GM21529 (cell line): ENCODE measurements around the gene FOXP2.
"Not testable (repeated sequence)": the region's sequence is repeated elsewhere in the genome, so short reads cannot be mapped to it uniquely, and the experiment has no call there.

Experiments used
- ATAC-seq: cut with Tn5 transposase; IDR thresholded peaks from one replicate; pipeline ENCODE4 v1.9.1; 2021; ENCODE audit not compliant: unreplicated experiment

The FOXP2 gene

DNA sequence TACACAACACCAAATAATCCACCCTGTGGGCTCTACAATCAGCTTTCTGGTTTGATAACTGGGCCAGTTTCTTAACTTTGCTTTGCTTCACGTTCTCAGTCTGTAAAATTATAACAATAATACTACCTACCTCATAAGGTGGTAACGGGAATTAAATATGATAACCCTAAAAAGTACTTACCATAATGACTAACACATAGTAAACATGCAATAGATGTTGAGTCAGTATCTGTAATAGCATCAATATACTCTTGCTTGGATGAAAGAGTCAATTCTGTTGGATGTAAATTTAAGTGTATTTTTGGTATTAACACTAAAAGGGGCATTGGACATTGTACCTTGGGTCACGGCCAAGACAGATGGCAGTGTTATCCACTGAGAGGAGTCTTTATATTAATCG is 160.5 kb downstream of the FOXP2 start:
- ATAC-seq, result no peak

DNA sequence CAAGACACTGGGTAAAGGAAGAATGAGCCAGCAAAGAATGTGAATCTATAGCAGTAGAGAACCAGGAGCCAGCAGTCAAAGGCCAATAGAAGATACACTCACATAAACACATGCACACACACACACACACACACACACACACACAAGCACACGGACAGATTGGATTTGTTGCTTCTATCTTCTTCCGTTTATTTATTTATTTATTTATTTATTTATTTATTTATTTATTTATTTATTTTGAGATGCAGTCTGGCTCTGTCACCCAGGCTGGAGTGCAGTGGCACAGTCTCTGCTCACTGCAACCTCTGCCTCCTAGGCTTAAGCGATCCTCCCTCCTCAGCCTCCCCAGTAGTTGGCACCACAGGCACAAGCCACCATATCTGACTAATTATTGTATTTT is 166.3 kb downstream of the FOXP2 start:
- not testable (repeated sequence) for ATAC-seq

DNA sequence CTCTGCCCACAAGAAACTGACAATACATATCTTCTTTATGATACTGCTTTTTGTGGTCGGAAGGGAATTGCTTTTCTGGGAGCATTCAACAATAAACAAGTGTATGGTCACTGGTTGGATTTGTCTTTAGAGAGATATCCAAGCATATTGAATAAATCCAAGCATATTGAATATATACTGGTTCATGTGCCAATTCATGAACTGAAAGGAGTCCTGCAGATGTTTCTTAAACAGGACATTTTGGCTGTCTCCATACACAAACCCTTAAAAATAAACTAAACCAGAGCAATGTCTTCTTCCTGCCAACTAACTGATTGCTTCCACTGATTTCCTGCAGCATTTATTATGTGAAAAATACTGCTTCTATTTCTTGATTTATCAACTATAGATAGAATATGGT is 173.9 kb downstream of the FOXP2 start:
- no peak for ATAC-seq

DNA sequence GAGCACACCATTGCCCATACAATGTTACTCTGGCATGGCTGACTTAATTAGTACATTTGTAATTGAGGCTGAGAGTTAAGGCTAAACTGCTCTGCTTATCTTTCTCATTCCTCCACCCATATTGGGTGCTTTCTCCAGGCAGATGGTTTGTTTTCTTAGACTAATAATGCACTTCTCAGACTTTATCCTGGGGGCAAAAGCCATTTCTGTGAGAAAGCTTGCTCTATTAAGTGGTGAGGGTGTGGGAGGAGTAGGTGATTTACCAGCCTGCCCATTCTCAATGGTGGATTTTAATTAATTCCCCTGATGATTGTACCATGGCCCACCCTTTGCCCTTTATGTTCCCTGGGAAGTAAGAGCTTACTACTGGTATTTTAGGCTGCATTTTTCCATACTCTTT is 174.8 kb downstream of the FOXP2 start:
- ATAC-seq, result no peak

DNA sequence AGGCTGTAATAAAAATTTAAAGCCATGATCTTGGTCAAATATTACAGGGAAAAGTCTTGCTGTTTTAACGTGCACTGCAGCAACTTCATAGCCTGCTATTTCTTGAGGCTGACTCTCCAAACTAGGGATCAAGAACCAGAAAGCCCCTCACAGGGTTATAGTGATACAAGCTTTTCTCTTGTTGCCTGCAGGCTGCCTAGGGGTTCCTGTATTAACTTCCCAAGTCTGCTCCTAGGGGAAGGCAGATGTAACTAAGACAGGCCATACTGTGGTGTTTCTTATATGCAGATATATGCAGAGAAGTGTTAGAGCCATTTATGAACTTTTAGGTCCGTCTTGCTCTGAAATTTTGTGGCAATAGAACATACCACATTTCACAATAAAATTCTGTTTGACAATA is 175.7 kb downstream of the FOXP2 start:
- ATAC-seq, result no peak

DNA sequence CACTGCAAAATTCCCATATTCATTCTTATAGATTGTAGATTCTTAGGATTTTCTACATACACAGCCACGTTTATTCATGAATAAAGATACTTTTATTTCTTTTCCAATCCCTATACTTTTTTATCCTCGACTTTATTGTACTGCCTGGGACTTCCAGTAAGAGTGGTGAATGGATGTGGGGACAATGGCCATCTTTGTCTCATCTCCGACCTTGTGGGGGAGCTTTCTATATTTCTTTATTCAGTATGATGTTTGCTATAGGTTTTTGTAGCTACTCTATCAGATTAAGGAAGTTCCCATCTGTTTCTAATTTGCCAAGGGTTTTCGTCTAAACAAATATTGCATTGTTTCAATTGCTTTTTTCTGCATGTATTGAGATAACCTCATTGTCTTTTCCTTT is 184.3 kb downstream of the FOXP2 start:
- no peak for ATAC-seq

DNA sequence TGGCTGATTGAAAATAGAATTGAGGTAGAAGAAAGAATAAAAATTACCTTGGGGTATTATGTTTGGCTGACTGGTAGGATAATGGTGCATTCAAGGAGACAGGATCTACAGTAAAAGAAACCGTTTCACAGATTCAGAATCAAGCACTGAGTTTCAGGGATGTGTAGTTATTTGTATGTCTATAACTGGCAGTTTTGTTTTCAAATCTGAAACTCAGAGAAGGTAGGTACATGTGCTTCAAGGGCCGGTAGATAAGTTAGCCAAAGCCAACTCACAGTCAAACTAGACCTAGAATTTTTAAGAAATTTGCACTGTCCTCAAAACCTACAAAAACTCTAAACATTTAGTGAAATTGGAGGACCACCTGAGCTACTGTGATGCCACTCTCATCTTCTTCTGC is 191.5 kb downstream of the FOXP2 start:
- no peak for ATAC-seq

DNA sequence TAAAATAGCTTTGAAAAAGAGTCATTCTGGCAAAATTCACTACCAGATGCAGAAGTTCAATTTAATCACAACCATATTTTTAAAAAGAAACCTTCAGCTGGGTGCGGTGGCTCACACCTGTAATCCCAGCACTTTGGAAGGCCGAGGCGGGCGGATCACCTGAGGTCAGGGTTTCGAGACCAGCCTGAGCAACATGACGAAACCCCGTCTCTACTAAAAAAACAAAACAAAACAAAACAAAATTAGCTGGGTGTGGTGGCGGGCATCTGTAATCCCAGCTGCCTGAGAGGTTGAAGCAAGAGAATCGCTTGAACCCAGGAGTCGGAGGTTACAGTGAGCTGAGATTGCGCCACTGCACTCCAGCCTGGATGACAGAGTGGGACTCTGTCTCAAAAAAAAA is 194.2 kb downstream of the FOXP2 start:
- ATAC-seq, result not testable (repeated sequence)

DNA sequence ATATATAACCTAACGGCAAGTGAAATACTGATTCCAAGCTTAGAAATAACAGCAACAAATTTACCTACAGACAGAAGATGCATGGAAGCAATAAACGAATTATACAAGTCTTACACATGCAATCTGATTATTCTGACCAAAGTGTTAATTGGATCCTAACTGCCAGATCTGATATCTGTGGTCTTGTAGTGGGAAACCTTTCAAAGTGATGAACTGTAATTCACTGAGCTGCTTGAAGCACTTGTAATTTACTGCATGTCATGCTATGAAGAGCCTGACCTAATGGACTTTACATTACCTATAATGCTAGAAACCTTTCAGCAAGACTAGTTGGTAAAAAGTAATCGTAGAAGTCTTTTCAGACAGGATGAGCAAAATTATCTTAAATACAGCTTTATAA is 205.6 kb downstream of the FOXP2 start:
- ATAC-seq, result no peak

DNA sequence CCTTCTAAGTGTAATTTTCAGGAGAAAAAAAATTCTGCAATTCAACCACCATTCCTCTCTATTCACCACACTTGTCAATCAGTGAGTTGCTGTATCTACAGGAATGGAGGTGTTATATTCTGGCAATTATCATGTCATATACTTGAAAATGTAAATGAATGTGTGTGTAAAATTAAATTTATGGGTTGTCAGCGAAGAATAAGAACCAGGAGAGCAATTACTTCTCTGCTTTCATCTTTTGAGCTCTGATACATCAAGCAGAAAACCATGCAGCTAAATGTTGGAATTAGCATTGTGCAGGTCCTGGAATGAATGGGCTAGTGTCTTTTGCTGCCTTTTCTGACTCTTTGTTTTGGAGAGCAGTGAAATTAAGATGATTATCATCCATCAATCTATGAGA is 207.6 kb downstream of the FOXP2 start:
- no peak for ATAC-seq

DNA sequence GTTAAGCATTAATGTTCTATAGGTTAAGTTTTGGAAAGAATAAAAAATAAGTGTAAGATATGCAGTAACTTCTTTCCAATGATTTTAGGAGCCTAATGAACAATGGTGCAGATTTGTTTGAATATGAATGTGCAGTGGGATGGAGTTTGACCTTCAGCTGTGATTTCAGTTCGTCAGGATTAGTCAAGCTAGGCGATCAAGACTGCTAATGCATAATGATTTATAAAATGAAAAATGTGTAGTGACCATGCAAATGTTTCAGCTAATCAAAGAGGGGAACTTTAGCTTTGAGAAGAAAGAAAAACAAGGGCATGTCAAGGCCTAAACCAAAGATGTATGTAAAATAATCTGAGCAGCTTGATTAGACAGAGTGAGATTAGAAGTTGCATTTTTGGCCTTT is 208.5 kb downstream of the FOXP2 start:
- no peak for ATAC-seq

DNA sequence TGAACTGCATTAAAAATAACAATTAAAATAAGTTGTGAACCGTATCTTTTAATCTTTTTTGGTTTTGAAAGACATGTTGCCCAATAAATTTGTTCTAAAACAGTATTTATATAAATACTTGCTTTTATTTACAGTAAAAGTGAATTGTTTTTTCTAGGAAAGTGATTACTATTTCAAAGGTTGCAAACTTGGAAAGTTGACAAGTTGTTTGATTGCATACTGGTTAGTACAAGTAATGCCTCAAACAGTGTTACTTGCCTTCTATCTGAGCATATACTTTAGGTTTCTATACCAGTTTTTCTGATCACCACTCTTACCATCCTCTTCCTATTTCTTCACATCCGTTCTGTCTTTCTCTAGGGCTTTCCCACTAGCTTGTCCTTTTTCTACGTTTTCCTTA is 212.6 kb downstream of the FOXP2 start:
- ATAC-seq, result no peak

DNA sequence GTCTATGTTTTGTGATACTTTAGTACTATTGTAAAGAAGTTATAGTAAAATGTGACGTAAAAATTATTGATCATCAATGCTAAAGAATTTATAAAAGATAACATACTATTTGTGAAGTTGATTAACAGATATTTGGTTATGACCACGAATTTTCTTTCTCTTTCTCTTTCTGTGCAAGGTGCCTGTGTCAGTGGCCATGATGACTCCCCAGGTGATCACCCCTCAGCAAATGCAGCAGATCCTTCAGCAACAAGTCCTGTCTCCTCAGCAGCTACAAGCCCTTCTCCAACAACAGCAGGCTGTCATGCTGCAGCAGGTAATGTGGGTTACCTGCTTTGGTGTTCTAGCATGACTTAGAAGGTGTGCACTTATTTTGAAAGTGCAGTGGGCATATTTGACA is 213.7 kb downstream of the FOXP2 start:
- ATAC-seq, result no peak

DNA sequence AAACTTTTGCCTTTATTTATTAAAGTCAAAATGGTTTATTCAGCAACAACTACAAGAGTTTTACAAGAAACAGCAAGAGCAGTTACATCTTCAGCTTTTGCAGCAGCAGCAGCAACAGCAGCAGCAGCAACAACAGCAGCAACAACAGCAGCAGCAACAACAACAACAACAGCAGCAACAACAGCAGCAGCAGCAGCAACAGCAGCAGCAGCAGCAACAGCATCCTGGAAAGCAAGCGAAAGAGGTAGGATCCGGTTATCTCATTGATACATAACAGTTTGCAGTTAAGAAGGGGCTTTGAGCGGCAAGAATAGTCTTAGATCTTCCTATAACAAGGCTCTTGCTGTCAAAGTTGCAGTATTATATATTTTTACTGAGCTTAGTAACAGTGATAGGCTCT is 215.1 kb downstream of the FOXP2 start:
- ATAC-seq, result no peak

DNA sequence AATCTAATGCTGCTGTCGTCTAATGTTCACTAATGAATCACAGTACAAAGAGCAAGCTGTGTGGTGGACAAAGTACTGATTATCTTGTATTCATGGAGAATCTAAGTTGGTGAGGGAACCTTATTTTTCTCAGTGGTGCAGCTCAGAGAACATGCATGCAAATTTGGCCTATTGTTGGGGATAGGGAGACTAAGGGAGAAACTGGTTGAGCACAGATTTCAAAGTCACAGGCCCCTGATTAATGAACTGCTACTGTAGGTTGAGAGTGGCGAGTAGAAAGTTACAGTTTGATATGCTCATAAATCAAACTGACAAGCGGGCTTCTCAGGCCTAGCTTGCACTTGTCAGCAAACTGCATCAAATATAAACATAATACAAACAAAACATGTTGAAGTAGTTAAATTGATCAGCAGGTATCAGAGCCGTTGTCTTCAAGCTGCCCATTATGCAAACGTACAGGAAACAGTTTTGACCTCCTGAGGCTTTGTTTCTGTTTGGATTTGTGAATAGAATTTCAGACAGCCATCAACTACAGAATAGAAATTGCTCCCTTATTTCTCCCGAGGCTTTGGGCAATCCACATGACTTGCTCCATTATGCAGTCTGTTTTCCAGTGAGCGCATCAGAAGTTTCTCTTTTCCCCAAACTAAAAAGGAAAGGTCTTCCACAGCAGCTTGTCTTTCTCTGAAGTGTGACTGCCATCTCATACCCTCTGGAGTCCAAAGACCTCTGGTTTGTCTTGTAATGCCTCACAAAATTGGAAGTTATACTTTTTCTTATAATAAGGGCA is 215.8 kb downstream of the FOXP2 start:
- ATAC-seq, result no peak

DNA sequence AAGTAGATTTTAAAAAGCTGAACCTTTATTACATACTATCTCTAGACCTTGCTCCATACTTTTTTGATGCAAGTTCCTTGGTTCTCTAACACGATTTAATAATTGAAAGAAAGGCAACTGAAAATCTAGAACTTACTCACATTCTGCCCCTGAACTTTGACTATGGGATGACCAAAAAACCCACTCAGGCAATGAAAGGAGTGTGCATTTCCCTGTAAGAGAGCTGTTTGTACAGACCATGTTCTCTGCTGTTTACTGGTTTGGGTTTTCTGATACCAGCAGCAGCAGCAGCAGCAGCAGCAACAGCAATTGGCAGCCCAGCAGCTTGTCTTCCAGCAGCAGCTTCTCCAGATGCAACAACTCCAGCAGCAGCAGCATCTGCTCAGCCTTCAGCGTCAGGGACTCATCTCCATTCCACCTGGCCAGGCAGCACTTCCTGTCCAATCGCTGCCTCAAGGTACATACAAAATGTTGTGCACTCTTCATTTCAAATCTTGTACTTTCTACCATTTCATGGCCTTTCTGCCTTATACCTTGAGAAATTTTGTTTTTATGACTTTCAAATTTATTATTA is 216.7 kb downstream of the FOXP2 start:
- peak; percentile 39 for ATAC-seq

DNA sequence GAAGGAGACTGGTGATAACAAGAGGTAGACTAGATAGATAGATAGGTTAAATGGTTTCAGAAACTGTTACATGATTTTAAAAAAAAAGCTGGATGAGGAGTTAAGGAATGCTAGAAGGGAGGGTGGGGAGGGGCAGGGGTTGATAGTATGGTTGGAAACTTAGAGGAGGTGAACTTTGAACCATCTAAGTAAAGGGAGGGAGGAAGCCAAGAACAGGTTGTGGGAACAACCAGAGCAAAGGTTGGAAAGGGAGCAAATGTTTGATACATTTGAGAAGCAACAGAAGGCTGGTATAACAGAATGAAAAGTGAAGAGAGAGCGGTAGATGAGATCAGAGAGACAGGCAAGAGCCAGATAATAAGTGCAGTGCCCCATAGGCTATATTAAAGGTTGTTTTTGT is 224.8 kb downstream of the FOXP2 start:
- no peak for ATAC-seq

DNA sequence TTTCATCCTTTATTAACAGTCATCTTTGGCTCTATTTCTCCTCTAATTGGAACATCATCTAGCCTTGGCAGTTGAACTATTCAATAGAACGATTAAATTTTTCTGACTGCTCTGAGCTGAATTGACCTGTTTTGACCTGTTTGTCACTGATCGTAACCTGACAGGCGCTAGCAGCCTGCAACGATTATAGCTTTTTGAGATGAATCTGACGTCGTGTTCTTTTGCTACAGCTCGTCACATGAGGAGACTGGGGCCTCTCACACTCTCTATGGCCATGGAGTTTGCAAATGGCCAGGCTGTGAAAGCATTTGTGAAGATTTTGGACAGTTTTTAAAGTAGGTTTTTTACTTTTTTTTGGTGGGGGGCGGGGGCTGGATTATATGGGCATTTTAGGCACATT is 229.8 kb downstream of the FOXP2 start:
- ATAC-seq, result no peak

DNA sequence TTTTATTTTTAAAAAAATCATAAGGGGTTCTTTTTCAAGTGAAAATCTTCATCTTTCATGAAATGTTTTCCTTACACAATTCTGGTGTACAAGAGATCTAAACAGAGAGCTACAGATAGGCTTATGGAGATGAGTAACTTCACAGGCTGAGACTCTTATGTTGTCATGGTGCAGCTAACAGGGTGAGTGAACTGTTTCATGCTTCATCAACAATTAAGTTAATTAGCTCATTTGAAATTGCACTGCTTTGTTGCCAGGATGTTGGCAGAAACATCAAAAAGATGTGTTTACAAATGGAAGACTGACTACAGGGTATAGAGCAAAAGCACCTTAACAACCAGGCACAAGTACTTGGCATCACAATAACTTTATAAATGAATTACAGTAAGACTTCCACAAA is 230.8 kb downstream of the FOXP2 start:
- no peak for ATAC-seq

DNA sequence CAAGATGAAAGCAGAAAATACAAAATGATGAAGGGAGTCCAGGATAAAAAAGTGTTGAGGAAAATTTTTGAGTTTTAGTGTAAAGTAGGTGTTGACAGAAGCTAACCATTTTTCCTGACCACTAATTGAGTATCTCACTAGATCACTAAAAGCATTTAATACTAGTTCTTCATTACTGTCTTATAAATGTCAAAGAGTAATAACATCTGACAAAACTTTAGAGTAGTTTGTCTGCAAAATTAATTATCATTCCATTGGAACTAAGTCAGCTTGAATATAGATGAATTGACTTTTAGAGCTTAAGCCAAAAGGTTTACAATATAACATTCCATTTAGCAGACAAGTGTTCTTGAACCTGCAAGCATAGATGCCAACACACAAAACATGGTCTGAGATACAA is 232.9 kb downstream of the FOXP2 start:
- no peak for ATAC-seq

DNA sequence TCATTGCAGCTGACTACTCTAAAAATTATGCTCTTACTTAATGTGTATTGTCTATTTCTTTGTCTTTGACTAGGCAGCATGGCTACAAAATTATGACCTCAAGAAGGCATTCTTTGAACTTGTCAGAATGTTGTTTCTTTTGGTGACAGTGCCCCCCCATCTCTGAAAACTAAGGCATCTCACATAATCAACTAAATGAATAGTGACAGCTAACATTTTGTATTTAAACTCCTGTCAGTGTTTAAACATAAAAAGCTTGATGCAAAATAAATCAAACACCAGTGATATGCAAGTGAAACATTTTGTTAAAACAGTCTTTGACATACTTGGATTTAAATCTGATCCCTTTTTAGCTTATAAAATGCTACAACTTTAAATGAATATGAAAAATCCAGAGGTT is 233.5 kb downstream of the FOXP2 start:
- no peak for ATAC-seq

DNA sequence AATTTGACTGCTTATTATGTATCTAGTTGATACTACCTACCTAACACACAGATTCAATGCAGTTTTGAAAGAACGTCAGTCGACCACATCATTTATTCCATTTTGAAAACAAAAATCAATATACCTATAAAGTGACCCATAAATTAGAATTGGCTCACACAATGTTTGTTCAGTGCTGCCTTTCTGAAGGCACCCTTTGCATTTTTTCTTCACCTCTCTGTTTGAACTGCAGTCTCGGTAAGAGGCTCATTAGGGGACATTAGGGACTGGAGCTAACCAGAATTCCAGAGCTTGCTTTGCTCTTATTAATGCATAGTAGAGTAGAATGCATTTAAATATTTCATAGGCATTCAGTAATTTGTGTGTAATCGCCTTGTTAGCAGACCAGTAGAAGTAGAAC is 234.1 kb downstream of the FOXP2 start:
- no peak for ATAC-seq

DNA sequence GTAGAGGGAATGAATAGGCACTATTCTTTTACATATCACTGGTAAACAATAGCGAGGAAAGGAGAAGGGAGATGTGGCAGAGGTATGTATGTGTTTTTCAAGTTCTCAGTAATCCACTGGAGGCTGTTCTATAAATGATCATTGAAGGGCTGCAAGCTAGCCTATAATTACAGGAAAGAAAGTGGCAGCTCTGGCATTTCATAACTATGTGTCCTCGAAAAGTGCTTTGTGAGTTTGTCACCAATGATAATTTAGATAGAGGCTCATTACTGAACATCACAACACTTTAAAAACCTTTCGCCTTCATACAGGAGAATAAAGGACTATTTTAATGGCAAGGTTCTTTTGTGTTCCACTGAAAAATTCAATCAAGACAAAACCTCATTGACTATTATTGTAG is 235.1 kb downstream of the FOXP2 start:
- no peak for ATAC-seq
